NT2/D1 (cell line): Measurements from ENCODE around the gene RPH3AL.

ENCODE experiments used
- SUZ12 ChIP-seq: IDR thresholded peaks from 2 replicates; pipeline ENCODE4 v1.6.1; 2011; ENCODE audit not compliant: insufficient read length, insufficient read depth; ENCODE audit errors: extremely low read depth
- YY1 ChIP-seq: IDR thresholded peaks from 2 replicates; pipeline ENCODE4 v1.6.1; 2011; ENCODE audit not compliant: insufficient read length, insufficient read depth
- ZNF274 ChIP-seq: IDR thresholded peaks from 2 replicates; pipeline ENCODE4 v1.6.1; 2011; ENCODE audit warnings: mild to moderate bottlenecking, low read depth, low read length

DNA sequence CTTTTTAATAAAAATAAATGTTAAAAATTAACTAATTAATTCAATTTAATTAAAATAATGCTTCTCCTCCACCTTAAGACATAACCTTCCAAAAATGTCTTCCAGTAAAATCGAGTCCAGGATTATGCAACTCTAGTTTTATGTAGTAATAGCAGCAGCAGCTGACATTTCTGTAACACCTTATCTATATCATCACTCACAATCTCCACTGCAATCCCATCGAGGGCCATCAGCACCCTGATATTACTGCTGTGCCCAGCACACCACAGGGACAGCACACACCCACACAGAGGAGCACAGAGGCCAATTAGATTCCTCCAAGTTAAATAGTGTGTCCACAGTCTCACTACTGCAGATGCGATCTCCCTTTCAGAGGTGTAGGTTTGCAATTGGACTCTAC is 2.9 kb downstream of the RPH3AL start:
- no peak for TF ChIP-seq SUZ12
- TF ChIP-seq ZNF274 = no peak
- no peak for TF ChIP-seq YY1
